ENCODE data around the gene OVOL2. TPM values are rescaled to one million over a fixed set of nuclear protein-coding genes. Genes with fewer than 3 reads are reported as not detected.

The OVOL2 gene
- total RNA-seq, 1 experiment from 2014 or later, result not detected

- H3K9me3 ChIP-seq (ENCODE audit: low read depth, low read length, poor library complexity, severe bottlenecking), result no peaks in the 10 kb centered on the region
- TF ChIP-seq EZH2 (IDR thresholded peaks at IDR 0.05; ENCODE audit: borderline replicate concordance, low read depth, low read length, poor library complexity, severe bottlenecking) (no peak), CTCF (conservative IDR thresholded peaks at IDR 0.05; ENCODE audit: low read depth, low read length) (no peak)
- BruUV-seq (replicated peaks), result no TSS peak
Measured at GRCh38 chr20:18050628-18051027, 7.1 kb downstream of the OVOL2 start.

GRCh38 chr20:18048176-18048575 is 9.5 kb downstream of the OVOL2 start:
- Histone ChIP-seq H3K4me3 (ENCODE audit: low read depth, low read length, poor library complexity, severe bottlenecking) (no peak overlapping the region), H3K4me1 (ENCODE audit: insufficient read depth, low read length, poor library complexity, severe bottlenecking) (no peaks in the 10 kb centered on the region), H3K27ac (ENCODE audit: low read depth, low read length, poor library complexity, severe bottlenecking) (no peak overlapping the region), H3K9me3 (ENCODE audit: low read depth, low read length, poor library complexity, severe bottlenecking) (no peaks in the 10 kb centered on the region), H3K27me3 (replicated peaks; ENCODE audit: insufficient read depth, low read depth, low read length, poor library complexity) (peaks cover 60% of the 10 kb centered on the region), H3K36me3 (ENCODE audit: insufficient read depth, low read length, poor library complexity, severe bottlenecking) (no peaks in the 10 kb centered on the region)
- TF ChIP-seq CTCF (conservative IDR thresholded peaks at IDR 0.05; ENCODE audit: low read depth, low read length) (no peak), EZH2 (IDR thresholded peaks at IDR 0.05; ENCODE audit: borderline replicate concordance, low read depth, low read length, poor library complexity, severe bottlenecking) (no peak)
- CTCF ChIA-PET, result no interaction called here
- no TSS peak for BruUV-seq (replicated peaks)
- intact Hi-C loops (cut with micrococcal nuclease; ENCODE audit: unreplicated experiment), result no loop called here
- DNase-seq (ENCODE audit: low spot score), result no peak
- POLR2A ChIA-PET (ENCODE audit: low non-redundant PET), result no interaction called here

More at GRCh38 chr20:18050628-18051027, 7.1 kb downstream of the OVOL2 start:
- Histone ChIP-seq H3K4me3 (ENCODE audit: low read depth, low read length, poor library complexity, severe bottlenecking) (no peak overlapping the region), H3K4me1 (ENCODE audit: insufficient read depth, low read length, poor library complexity, severe bottlenecking) (no peaks in the 10 kb centered on the region), H3K27ac (ENCODE audit: low read depth, low read length, poor library complexity, severe bottlenecking) (no peak overlapping the region), H3K36me3 (ENCODE audit: insufficient read depth, low read length, poor library complexity, severe bottlenecking) (no peaks in the 10 kb centered on the region), H3K27me3 (replicated peaks; ENCODE audit: insufficient read depth, low read depth, low read length, poor library complexity) (peaks cover 65% of the 10 kb centered on the region)
- CTCF ChIA-PET, result no interaction called here
- POLR2A ChIA-PET (ENCODE audit: low non-redundant PET), result no interaction called here
- intact Hi-C loops (cut with micrococcal nuclease; ENCODE audit: unreplicated experiment), result no loop called here
- no peak for DNase-seq (ENCODE audit: low spot score)

- H3K4me1 ChIP-seq (ENCODE audit: insufficient read depth, low read length, poor library complexity, severe bottlenecking), result no peaks in the 10 kb centered on the region
- TF ChIP-seq EZH2 (IDR thresholded peaks at IDR 0.05; ENCODE audit: borderline replicate concordance, low read depth, low read length, poor library complexity, severe bottlenecking) (no peak), CTCF (conservative IDR thresholded peaks at IDR 0.05; ENCODE audit: low read depth, low read length) (no peak)
- DNase-seq (ENCODE audit: low spot score), result no peak
- no peaks in the 10 kb centered on the region for H3K36me3 ChIP-seq (ENCODE audit: insufficient read depth, low read length, poor library complexity, severe bottlenecking)
- no TSS peak for BruUV-seq (replicated peaks)
- CTCF ChIA-PET, result no interaction called here
- intact Hi-C loops (cut with micrococcal nuclease; ENCODE audit: unreplicated experiment), result no loop called here
- H3K4me3 ChIP-seq (ENCODE audit: low read depth, low read length, poor library complexity, severe bottlenecking), result no peak overlapping the region
- H3K9me3 ChIP-seq (ENCODE audit: low read depth, low read length, poor library complexity, severe bottlenecking), result no peaks in the 10 kb centered on the region
- no peak overlapping the region for H3K27ac ChIP-seq (ENCODE audit: low read depth, low read length, poor library complexity, severe bottlenecking)
- POLR2A ChIA-PET (ENCODE audit: low non-redundant PET), result no interaction called here
- H3K27me3 ChIP-seq (replicated peaks; ENCODE audit: insufficient read depth, low read depth, low read length, poor library complexity), result peaks cover 45% of the 10 kb centered on the region
Measured at GRCh38 chr20:18046535-18046934, 11.2 kb downstream of the OVOL2 start.
